ENCODE results near the gene RCAN2.

Gene RCAN2

GRCh38 chr6:46251583-46252339, 239.5 kb downstream of the RCAN2 start:
- DNase-seq (ENCODE audit: low spot score), result no peak

GRCh38 chr6:46248143-46248542, 243.1 kb downstream of the RCAN2 start:
- DNase-seq (ENCODE audit: low spot score), result no peak

- DNase-seq (ENCODE audit: low spot score), result no peak
Observed at GRCh38 chr6:46246727-46247126, 244.5 kb downstream of the RCAN2 start.

- DNase-seq (ENCODE audit: low spot score), result no peak
Observed at GRCh38 chr6:46246081-46246480, 245.2 kb downstream of the RCAN2 start.

GRCh38 chr6:46244670-46245069, 246.6 kb downstream of the RCAN2 start:
- no peak for DNase-seq (ENCODE audit: low spot score)

- no peak for DNase-seq (ENCODE audit: low spot score)
Observed at GRCh38 chr6:46243754-46244153, 247.5 kb downstream of the RCAN2 start.

- no peak for DNase-seq (ENCODE audit: low spot score)
Observed at GRCh38 chr6:46242921-46243320, 248.3 kb downstream of the RCAN2 start.

- no peak for DNase-seq (ENCODE audit: low spot score)
Observed at GRCh38 chr6:46240866-46241565, 250.2 kb downstream of the RCAN2 start.

- DNase-seq (ENCODE audit: low spot score), result no peak
Observed at GRCh38 chr6:46236752-46237151, 254.5 kb downstream of the RCAN2 start.

GRCh38 chr6:46235242-46235641, 256.0 kb downstream of the RCAN2 start:
- DNase-seq (ENCODE audit: low spot score), result no peak

- DNase-seq (ENCODE audit: low spot score), result no peak
Observed at GRCh38 chr6:46234700-46235099, 256.5 kb downstream of the RCAN2 start.

- DNase-seq (ENCODE audit: low spot score), result no peak
Observed at GRCh38 chr6:46234156-46234556, 257.1 kb downstream of the RCAN2 start.

GRCh38 chr6:46233129-46233528, 258.1 kb downstream of the RCAN2 start:
- no peak for DNase-seq (ENCODE audit: low spot score)

GRCh38 chr6:46222286-46222685, 269.0 kb downstream of the RCAN2 start:
- no peak for DNase-seq (ENCODE audit: low spot score)

GRCh38 chr6:46221222-46221793, 269.9 kb downstream of the RCAN2 start:
- DNase-seq (ENCODE audit: low spot score), result peak; percentile 50

- no peak for DNase-seq (ENCODE audit: low spot score)
Observed at GRCh38 chr6:46220352-46221221, 270.7 kb downstream of the RCAN2 start.

- DNase-seq (ENCODE audit: low spot score), result no peak
Observed at GRCh38 chr6:46219661-46220060, 271.6 kb downstream of the RCAN2 start.

- no peak for DNase-seq (ENCODE audit: low spot score)
Observed at GRCh38 chr6:46218457-46218856, 272.8 kb downstream of the RCAN2 start.

- DNase-seq (ENCODE audit: low spot score), result no peak
Observed at GRCh38 chr6:46217671-46218131, 273.5 kb downstream of the RCAN2 start.

- no peak for DNase-seq (ENCODE audit: low spot score)
Observed at GRCh38 chr6:46216879-46217278, 274.4 kb downstream of the RCAN2 start.

GRCh38 chr6:46215777-46216176, 275.5 kb downstream of the RCAN2 start:
- DNase-seq (ENCODE audit: low spot score), result no peak

GRCh38 chr6:46215213-46215612, 276.0 kb downstream of the RCAN2 start:
- no peak for DNase-seq (ENCODE audit: low spot score)
